HCT116 (cell line): Measurements from ENCODE around the gene POLR2H. TPM values are rescaled to one million over a fixed set of nuclear protein-coding genes. Genes with fewer than 3 reads are reported as not detected.

ENCODE experiments used
- ATAC-seq: fragments of 200-7000 bp; cut with Tn5 transposase; 2 replicates; pipeline ENCODE4 v1.9.1; 2020; ENCODE audit warnings: mild to moderate bottlenecking, moderate library complexity
- BruUV-seq: library from RNA; stranded (reverse); fragments of 400-500 nt; replicated peaks from 2 replicates; lab custom pipeline; 2021; lab: Mats Ljungman, UMichigan
- CTCF ChIA-PET: fragments of 300-600 bp; sonication (Branson Sonifier 250); formaldehyde crosslinking; loops from one replicate; lab custom pipeline; 2021; ENCODE audit warnings: antibody characterized with exemption; lab: Charles Lee
- POLR2A ChIA-PET: fragments of 300-600, 350-600 bp; sonication (Branson Sonifier 250); formaldehyde crosslinking; loops from one replicate; lab custom pipeline; 2021; ENCODE audit warnings: antibody characterized with exemption; lab: Charles Lee
- RAD21 ChIA-PET, 2 experiments: fragments of 300-600 bp; sonication (Branson Sonifier 250); formaldehyde crosslinking; loops; one replicate each; lab custom pipeline; 2023; ENCODE audit warnings: low total read pairs in 2 of 2; ENCODE audit not compliant: uncharacterized antibody in 2 of 2, unreplicated experiment in 2 of 2, low non-redundant PET in 1 of 2; lab: Charles Lee
- DNase-seq: peaks from one replicate; pipeline ENCODE4 v3.0.0-alpha.2; 2010; ENCODE audit warnings: low read depth, low spot score
- H2AFZ ChIP-seq: fragments of 200-600 bp; shearing (Covaris generic), sonication (generic); 2 replicates; pipeline ENCODE4 v1.6.1; 2017; ENCODE audit warnings: low read depth, mixed run types, mixed read lengths, antibody characterized with exemption, low read length; ENCODE audit not compliant: poor library complexity, severe bottlenecking
- H3K27ac ChIP-seq: 2 replicates; pipeline ENCODE4 v1.5.1; 2012; ENCODE audit warnings: low read depth, low read length
- H3K27me3 ChIP-seq: fragments of 200-600 bp; sonication (generic); 2 replicates; pipeline ENCODE4 v1.6.1; 2016; ENCODE audit warnings: mixed run types, low read length, mixed read lengths; ENCODE audit not compliant: insufficient read depth
- H3K36me3 ChIP-seq, 2 experiments: fragments of 200-500 bp in 1 of 2; fragments of 200-600 bp in 1 of 2; sonication (Bioruptor generic) in 1 of 2; sonication (generic) in 1 of 2; 2 replicates each; pipeline versions ENCODE4 v1.5.1 to v1.6.1; 2014 to 2016; ENCODE audit warnings: low read length in 2 of 2, inconsistent platforms in 1 of 2, mixed read lengths in 1 of 2, mixed run types in 1 of 2; ENCODE audit not compliant: insufficient read depth in 2 of 2, control insufficient read depth in 1 of 2
- H3K4me1 ChIP-seq, 2 experiments: fragments of 200-600 bp in 1 of 2; sonication (generic) in 1 of 2; 2 replicates each; pipeline versions ENCODE4 v1.5.1 to v1.6.1; 2012 to 2017; ENCODE audit warnings: low read length in 2 of 2, inconsistent platforms in 1 of 2, mild to moderate bottlenecking in 1 of 2, mixed read lengths in 1 of 2, mixed run types in 1 of 2, moderate library complexity in 1 of 2; ENCODE audit not compliant: insufficient read depth in 2 of 2, control insufficient read depth in 1 of 2
- H3K4me2 ChIP-seq: fragments of 200-600 bp; sonication (generic); 2 replicates; pipeline ENCODE4 v1.6.1; 2017; ENCODE audit warnings: mixed run types, low read length, mixed read lengths
- H3K4me3 ChIP-seq, 2 experiments: fragments of 200-600 bp in 1 of 2; sonication (generic) in 1 of 2; replicated peaks in 1 of 2; 2 replicates each; pipeline ENCODE4 v1.5.1; 2011 to 2016; ENCODE audit warnings: low read length in 2 of 2, control low read depth in 1 of 2, low read depth in 1 of 2, mild to moderate bottlenecking in 1 of 2, mixed read lengths in 1 of 2, mixed run types in 1 of 2
- H3K79me2 ChIP-seq: fragments of 200-600 bp; sonication (generic); 2 replicates; pipeline ENCODE4 v1.6.1; 2017; ENCODE audit warnings: mild to moderate bottlenecking, mixed run types, low read length, moderate library complexity, mixed read lengths; ENCODE audit not compliant: insufficient read depth
- H3K9ac ChIP-seq: fragments of 200-600 bp; sonication (generic); 2 replicates; pipeline ENCODE4 v1.6.1; 2016; ENCODE audit warnings: low read length, mixed read lengths
- H3K9me2 ChIP-seq: fragments of 200-600 bp; sonication (generic), shearing (Covaris generic); 2 replicates; pipeline ENCODE4 v1.6.1; 2017; ENCODE audit warnings: mixed run types, mild to moderate bottlenecking, moderate library complexity; ENCODE audit not compliant: insufficient read depth
- H3K9me3 ChIP-seq, 2 experiments: fragments of 200-500 bp in 1 of 2; fragments of 200-600 bp in 1 of 2; sonication (Bioruptor generic) in 1 of 2; sonication (generic) in 1 of 2; 2 replicates each; pipeline ENCODE4 v1.6.1; 2014 to 2017; ENCODE audit warnings: low read length in 2 of 2, mixed read lengths in 2 of 2, inconsistent platforms in 1 of 2, low read depth in 1 of 2, mild to moderate bottlenecking in 1 of 2, mixed run types in 1 of 2, moderate library complexity in 1 of 2; ENCODE audit not compliant: control insufficient read depth in 1 of 2, insufficient read depth in 1 of 2
- H4K20me1 ChIP-seq: fragments of 200-600 bp; sonication (generic), shearing (Covaris generic); 2 replicates; pipeline ENCODE4 v1.6.1; 2017; ENCODE audit warnings: mixed run types, mild to moderate bottlenecking, moderate library complexity; ENCODE audit not compliant: insufficient read depth
- EZH2 ChIP-seq: fragments of 200-600 bp; sonication (generic); IDR thresholded peaks from 2 replicates; pipeline ENCODE4 v1.6.1; 2017; ENCODE audit warnings: antibody characterized with exemption, mixed run types
- SIN3A ChIP-seq: IDR thresholded peaks from 2 replicates; pipeline ENCODE4 v1.6.1; 2012; ENCODE audit warnings: low read depth
- SP1 ChIP-seq: IDR thresholded peaks from 2 replicates; pipeline ENCODE4 v1.6.1; 2012; ENCODE audit warnings: low read depth
- intact Hi-C: fragments of 100-400 bp; cut with micrococcal nuclease; formaldehyde crosslinking; loops from 2 replicates; pipeline ENCODE4 v1.10.0; 2022
- total RNA-seq: library from RNA; stranded (reverse); gene quantifications from one replicate; pipeline ENCODE4 v1.2.1, GENCODE V29; 2021; ENCODE audit not compliant: unreplicated experiment
- TF ChIP-seq, protein P1 (sequence below): IDR thresholded peaks from 2 replicates; pipeline ENCODE4 v1.6.1; 2011; ENCODE audit warnings: mild to moderate bottlenecking, low read length, moderate library complexity; ENCODE audit not compliant: insufficient replicate concordance; ENCODE audit errors: extremely low read depth

POLR2H gene
- total RNA-seq, 1 experiment from 2014 or later: 156 TPM

DNA sequence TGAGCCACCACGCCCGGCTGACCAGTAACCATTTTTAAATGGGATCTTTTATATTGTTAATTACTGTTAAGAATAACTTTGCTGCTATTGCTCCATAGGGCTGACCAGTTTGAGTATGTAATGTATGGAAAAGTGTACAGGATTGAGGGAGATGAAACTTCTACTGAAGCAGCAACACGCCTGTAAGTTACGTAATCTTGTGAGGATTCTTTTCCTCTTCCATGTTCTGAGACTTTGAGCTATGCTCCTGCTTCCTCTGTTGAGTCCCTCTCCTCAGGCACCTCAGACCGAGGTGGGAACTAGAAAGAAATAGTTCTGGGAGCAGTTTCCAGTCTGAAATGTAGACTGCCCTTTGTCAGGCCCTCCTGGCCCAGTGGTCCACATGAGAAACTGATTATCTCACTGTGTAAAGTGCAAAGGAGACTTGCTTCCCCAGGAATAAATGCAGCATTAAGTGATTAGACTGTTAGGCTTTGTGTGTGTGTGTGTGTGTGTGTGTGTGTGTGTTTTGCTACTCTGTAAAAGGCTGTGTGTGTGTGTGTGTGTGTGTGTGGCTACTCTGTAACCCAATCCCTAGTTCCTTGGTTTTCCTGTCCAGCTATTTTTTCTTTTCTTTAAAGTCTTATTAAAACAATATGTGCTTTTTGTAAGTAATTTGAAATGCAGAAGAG is 5.2 kb downstream of the POLR2H start:
- Histone ChIP-seq H3K79me2 (peaks cover 33% of the 10 kb centered on the region), H3K4me1 (peaks cover 10 to 20% of the 10 kb centered on the region in 2 experiments), H2AFZ (no peak overlapping the region), H4K20me1 (peaks cover 1% of the 10 kb centered on the region; the same call in 1 of the 2 replicates), H3K27ac (no peak overlapping the region), H3K27me3 (no peaks in the 10 kb centered on the region), H3K4me2 (no peak overlapping the region), H3K36me3 (peaks cover 29 to 39% of the 10 kb centered on the region in 2 experiments; a peak in 3 of 4 replicates), H3K9ac (no peak overlapping the region), H3K9me3 (no peaks in the 10 kb centered on the region), H3K4me3 (no peak overlapping the region), H3K9me2 (no peaks in the 10 kb centered on the region)
- ATAC-seq (no peak), DNase-seq (no peak)
- RAD21 ChIA-PET: no interaction called here
- no TSS peak for BruUV-seq
- POLR2A ChIA-PET: no interaction called here
- intact Hi-C loops: no loop called here
- CTCF ChIA-PET: no interaction called here
- TF ChIP-seq SIN3A: no peak
- TF ChIP-seq EZH2: no peak
- TF ChIP-seq, all 23 proteins: peak for 0

DNA sequence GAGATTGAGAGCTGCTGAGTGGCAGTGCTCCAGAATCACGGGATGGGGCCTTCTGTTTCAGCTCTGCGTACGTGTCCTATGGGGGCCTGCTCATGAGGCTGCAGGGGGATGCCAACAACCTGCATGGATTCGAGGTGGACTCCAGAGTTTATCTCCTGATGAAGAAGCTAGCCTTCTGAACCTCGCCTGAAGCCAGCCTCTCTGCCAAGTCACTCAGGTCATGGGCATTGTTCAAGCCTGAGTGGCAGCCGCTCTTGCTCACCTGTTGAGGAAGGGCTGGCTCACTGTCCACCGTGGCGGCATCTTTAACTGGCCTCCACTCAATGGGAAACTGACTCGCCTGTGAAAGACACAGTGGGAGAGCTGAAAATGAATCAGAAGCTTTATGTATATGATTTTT is 6.6 kb downstream of the POLR2H start:
- Histone ChIP-seq H3K9ac (no peak overlapping the region), H3K4me3 (no peak overlapping the region), H3K27me3 (no peaks in the 10 kb centered on the region), H3K9me3 (no peaks in the 10 kb centered on the region), H3K4me2 (no peak overlapping the region), H3K36me3 (peaks cover 29 to 39% of the 10 kb centered on the region in 2 experiments; a peak in 3 of 4 replicates), H2AFZ (no peak overlapping the region), H4K20me1 (peaks cover 5% of the 10 kb centered on the region; the same call in 1 of the 2 replicates), H3K9me2 (no peaks in the 10 kb centered on the region), H3K79me2 (peaks cover 33% of the 10 kb centered on the region), H3K27ac (no peak overlapping the region), H3K4me1 (peaks cover 10 to 24% of the 10 kb centered on the region in 2 experiments)
- ChIA-PET RAD21 (interaction anchor here in 1 of 2 experiments (0.6 kb wide), 1 partner anchor 157 kb away, joined by 4 read pairs; no protein-coding TSS in a partner anchor), POLR2A (interaction anchor here (0.8 kb wide), 1 partner anchor 146 kb away, joined by 3 read pairs; no protein-coding TSS in a partner anchor), CTCF (no interaction called here)
- no peak for DNase-seq
- TF ChIP-seq SP1: no peak
- TF ChIP-seq SIN3A: no peak
- TF ChIP-seq, protein P1, sequence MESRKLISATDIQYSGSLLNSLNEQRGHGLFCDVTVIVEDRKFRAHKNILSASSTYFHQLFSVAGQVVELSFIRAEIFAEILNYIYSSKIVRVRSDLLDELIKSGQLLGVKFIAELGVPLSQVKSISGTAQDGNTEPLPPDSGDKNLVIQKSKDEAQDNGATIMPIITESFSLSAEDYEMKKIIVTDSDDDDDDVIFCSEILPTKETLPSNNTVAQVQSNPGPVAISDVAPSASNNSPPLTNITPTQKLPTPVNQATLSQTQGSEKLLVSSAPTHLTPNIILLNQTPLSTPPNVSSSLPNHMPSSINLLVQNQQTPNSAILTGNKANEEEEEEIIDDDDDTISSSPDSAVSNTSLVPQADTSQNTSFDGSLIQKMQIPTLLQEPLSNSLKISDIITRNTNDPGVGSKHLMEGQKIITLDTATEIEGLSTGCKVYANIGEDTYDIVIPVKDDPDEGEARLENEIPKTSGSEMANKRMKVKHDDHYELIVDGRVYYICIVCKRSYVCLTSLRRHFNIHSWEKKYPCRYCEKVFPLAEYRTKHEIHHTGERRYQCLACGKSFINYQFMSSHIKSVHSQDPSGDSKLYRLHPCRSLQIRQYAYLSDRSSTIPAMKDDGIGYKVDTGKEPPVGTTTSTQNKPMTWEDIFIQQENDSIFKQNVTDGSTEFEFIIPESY: no peak
- ATAC-seq: no peak
- no TSS peak for BruUV-seq
- intact Hi-C loops: no loop called here
